ENCODE measurements around the gene USO1. TPM values are rescaled to one million over a fixed set of nuclear protein-coding genes. Genes with fewer than 3 reads are reported as not detected.
"Not testable (repeated sequence)": the region's sequence is repeated elsewhere in the genome, so short reads cannot be mapped to it uniquely, and the experiment has no call there.

Gene USO1
- total and polyA plus RNA-seq, 2 of the 8 experiments (the other 6 are each of a cell fraction or from before 2014, with no cell fraction given) = 57.3 to 198 TPM

DNA sequence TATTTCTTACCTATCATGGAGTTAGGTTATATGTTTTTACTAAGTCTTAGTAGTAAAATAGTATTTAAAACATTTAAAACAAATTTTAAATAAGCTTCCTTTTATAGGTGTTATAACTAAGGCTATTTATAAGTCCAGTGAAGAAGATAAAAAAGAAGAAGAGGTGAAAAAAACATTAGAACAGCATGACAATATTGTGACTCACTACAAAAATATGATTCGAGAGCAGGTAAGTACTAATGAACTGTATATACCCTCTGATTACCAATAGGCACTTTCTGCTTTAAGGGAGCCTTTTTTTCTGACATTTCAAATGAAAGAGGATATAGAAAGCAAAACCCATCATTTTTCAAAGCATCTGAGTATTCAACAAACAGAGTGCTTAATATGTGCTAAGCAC, 76.6 kb downstream of the USO1 start (continued):
- TF ChIP-seq CTBP2 (IDR thresholded peaks at IDR 0.05; ENCODE audit: borderline replicate concordance, insufficient read depth, insufficient read length, low read length) = no peak
- no peak for TF ChIP-seq RXRA (IDR thresholded peaks at IDR 0.05; ENCODE audit: insufficient read depth, low read depth, low read length)

DNA sequence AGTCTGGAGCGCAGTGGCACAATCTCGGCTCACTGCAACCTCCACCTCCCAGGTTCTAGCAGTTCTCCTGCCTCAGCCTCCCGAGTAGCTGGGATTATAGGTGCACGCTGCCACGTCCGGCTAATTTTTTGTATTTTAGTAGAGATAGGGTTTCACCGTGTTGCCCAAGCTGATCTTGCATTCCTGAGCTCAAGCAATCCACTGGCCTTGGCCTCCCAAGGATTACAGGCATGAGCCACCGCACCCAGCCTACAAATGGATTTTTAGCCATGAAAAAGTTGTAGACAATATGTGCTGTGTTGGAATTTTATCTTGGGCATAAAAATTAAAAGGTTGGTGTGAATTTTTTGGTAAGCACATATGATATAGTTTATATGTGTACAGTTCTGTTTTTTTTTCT, 81.7 kb downstream of the USO1 start:
- not testable (repeated sequence) for H3K4me2 ChIP-seq (ENCODE audit: insufficient read depth in 1 of 2, low read depth in 2 of 2, low read length in 2 of 2); H3K4ac ChIP-seq (replicated peaks; ENCODE audit: insufficient read length, low read depth, low read length); H3K4me3 ChIP-seq (ENCODE audit: extremely low read depth in 1 of 4, insufficient read depth in 2 of 4, low read depth in 3 of 4, low read length in 4 of 4); H3K4me1 ChIP-seq (replicated peaks in 1 of 4; ENCODE audit: control insufficient read depth in 3 of 4, insufficient read depth in 4 of 4, low read length in 3 of 4); H4K8ac ChIP-seq (ENCODE audit: extremely low read depth, insufficient read depth, low read length); H4K91ac ChIP-seq (replicated peaks; ENCODE audit: insufficient read length, low read length); H3K14ac ChIP-seq (ENCODE audit: insufficient read length); H3K9me3 ChIP-seq (ENCODE audit: insufficient read depth in 2 of 2, low read depth in 1 of 2, low read length in 1 of 2); H3K23ac ChIP-seq (ENCODE audit: insufficient read length); H3K18ac ChIP-seq (ENCODE audit: extremely low read depth, low read length); DNase-seq (ENCODE audit: low read depth in 1 of 2, low spot score in 2 of 2); H3K27me3 ChIP-seq (replicated peaks in 1 of 4; ENCODE audit: control insufficient read depth in 3 of 4, extremely low read depth in 1 of 4, insufficient read depth in 3 of 4, low read length in 3 of 4); H2BK15ac ChIP-seq (ENCODE audit: low read length); H3K56ac ChIP-seq (replicated peaks; ENCODE audit: insufficient read length, low read depth, low read length); H3K9ac ChIP-seq (replicated peaks in 1 of 4; ENCODE audit: extremely low read depth in 1 of 4, low read depth in 3 of 4, low read length in 3 of 4); H2BK20ac ChIP-seq (ENCODE audit: low read length); H3K79me2 ChIP-seq (ENCODE audit: control insufficient read depth in 1 of 2, insufficient read depth in 2 of 2, low read length in 2 of 2); H2AFZ ChIP-seq (ENCODE audit: low read length); H2BK5ac ChIP-seq (ENCODE audit: low read depth, low read length); H2AK5ac ChIP-seq (ENCODE audit: low read depth, low read length); H3K79me1 ChIP-seq (ENCODE audit: low read depth, low read length); H3K23me2 ChIP-seq (ENCODE audit: low read depth, low read length); H3K27ac ChIP-seq (ENCODE audit: low read depth, low read length); H2BK120ac ChIP-seq (replicated peaks; ENCODE audit: low read depth, low read length); FAIRE-seq; H2BK12ac ChIP-seq (ENCODE audit: low read depth, low read length); H4K5ac ChIP-seq (ENCODE audit: insufficient read length, low read depth, low read length); H4K20me1 ChIP-seq (replicated peaks in 1 of 2; ENCODE audit: control insufficient read depth in 1 of 2, insufficient read depth in 2 of 2, low read length in 2 of 2)
- 78% methylated on average over 8 of the region's 8 CpGs; no CpG with 5 or more reads in 1 of the 2 experiments for WGBS, 2 experiments (ENCODE audit: extremely low coverage in 1 of 2, insufficient coverage in 1 of 2, insufficient read length in 1 of 2, insufficient replicate concordance in 2 of 2, low coverage in 1 of 2, low lambda C conversion rate in 2 of 2, missing lambda C conversion rate in 1 of 2)
- peaks cover 20 to 95% (median 55%) of the 10 kb centered on the region in 4 experiments for H3K36me3 ChIP-seq (ENCODE audit: control insufficient read depth in 2 of 4, insufficient read depth in 4 of 4, low read length in 3 of 4)
- POLR2A ChIA-PET (ENCODE audit: partially characterized antibody) = interaction anchor here (1.5 kb wide), 1 partner anchor 9 kb away, joined by 5 read pairs; no protein-coding TSS in a partner anchor
- CTCF ChIA-PET (ENCODE audit: partially characterized antibody) = interaction anchor here (2.9 kb wide), 1 partner anchor 42 kb away, joined by 12 read pairs; no protein-coding TSS in a partner anchor
